TTC549 (cell line): ENCODE results near the gene PARN.

Source experiments
- FAIRE-seq: peaks from 2 replicates; lab custom pipeline; 2012; peaks lifted over from hg19 to GRCh38; lab: Jason Lieb, UNC

The PARN gene

GRCh38 chr16:14496047-14496770 lies 133.9 kb downstream of the PARN start:
- FAIRE-seq: no peak

GRCh38 chr16:14495213-14496046 lies 134.6 kb downstream of the PARN start:
- FAIRE-seq: no peak

DNA sequence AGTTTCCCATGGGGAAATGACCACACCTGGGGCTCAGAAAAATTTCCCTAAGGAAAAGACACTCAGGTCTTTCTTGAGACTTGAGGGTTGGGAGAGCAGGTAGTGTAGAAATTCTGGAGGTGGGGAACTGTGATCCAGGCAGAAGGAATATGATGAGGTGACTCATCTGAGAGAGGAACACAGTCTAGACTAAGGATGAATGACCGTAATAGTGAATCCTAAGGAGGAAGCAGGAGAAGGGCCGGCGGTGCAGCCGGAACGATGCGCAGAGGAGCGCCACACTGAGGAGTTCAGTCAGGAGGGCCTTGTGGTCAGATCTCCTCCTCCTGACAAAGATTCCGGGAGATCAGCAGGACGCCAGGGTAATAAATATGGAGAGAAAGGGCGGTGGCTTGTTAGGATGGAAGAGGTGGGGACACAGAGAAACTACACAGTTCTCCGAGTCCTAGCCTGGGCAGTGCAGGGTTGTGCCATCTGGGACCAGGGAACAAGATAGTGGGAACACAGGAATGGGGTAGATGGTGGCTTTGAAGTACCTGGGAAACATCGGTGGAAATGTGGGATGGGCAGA lies 135.6 kb downstream of the PARN start:
- FAIRE-seq: no peak

GRCh38 chr16:14493791-14494190 lies 136.3 kb downstream of the PARN start:
- FAIRE-seq: no peak

DNA sequence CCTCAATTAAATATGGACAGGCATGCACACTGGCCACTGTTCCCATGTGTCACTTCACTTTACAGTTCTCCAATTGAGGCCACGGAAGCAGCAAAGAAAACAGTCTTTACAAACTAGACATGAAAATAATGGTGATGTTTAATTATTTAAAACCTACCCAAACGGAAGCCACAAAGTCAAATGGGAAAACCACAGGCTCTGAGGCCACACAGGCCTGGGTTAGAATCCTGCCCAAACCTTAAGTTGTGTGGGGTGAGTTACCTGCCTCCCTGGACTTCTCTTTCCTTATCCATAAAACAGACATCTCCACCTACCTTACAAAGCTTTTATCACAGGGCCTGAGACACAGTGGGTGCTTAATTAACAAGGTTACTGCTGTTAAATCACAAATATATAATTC lies 137.4 kb downstream of the PARN start:
- FAIRE-seq: no peak

- FAIRE-seq: no peak
Measured at GRCh38 chr16:14491861-14492529, 138.1 kb downstream of the PARN start.

- FAIRE-seq: no peak
Measured at GRCh38 chr16:14490235-14490634, 139.8 kb downstream of the PARN start.

- FAIRE-seq: no peak
Measured at GRCh38 chr16:14489460-14489859, 140.6 kb downstream of the PARN start.

- FAIRE-seq: no peak
Measured at GRCh38 chr16:14487579-14487978, 142.5 kb downstream of the PARN start.

GRCh38 chr16:14486520-14487303 lies 143.3 kb downstream of the PARN start:
- no peak for FAIRE-seq

- FAIRE-seq: no peak
Measured at GRCh38 chr16:14485811-14486519, 144.1 kb downstream of the PARN start.

- no peak for FAIRE-seq
Measured at GRCh38 chr16:14485121-14485551, 144.9 kb downstream of the PARN start.

DNA sequence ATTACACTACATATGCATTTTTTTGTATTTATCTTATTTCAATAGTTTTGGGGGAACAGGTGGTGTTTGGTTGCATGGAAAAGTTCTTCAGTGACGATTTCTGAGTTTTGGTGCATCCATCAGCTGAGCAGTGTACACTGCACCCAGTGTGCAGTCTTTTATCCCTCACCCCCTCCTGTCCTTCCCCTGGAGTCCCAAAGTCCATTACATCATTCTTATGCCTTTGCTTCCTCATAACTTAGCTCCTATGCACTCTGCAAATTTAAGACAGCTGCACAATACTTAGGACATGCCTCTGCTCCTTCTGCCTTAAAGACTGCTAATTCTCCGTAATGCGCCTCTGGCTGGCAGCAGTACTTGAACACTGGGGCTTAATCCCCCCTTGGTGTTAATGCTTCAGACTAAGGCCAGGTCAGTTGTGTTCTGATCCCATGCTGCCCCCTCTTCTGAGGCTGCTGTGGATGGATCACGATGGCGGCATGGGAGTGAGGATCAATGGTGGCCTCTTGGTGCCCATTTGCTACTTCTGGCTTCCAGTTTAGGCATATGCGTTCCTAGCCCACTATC lies 146.2 kb downstream of the PARN start:
- no peak for FAIRE-seq

- FAIRE-seq: no peak
Measured at GRCh38 chr16:14476183-14476582, 153.9 kb downstream of the PARN start.

- FAIRE-seq: no peak
Measured at GRCh38 chr16:14475370-14476139, 154.5 kb downstream of the PARN start.

DNA sequence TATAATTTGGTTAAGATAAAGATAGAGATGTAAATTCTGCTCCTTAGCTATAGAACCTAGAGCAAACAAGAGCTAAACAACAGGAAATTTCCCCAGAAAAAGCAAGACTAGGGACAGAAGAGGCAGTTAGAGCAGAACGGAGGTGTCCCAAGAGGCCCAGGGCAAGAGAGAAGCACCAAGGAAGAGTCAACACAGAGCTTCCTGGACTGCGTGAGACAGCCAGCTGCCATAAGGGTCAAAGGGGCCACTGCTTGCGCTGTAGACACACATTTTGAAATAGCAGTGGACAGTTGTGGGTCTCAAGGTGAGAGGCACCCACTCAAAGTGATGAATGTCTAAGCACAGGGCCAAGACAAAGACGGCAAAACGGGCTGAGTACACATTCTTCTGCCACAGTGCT lies 156.6 kb downstream of the PARN start:
- FAIRE-seq: no peak

DNA sequence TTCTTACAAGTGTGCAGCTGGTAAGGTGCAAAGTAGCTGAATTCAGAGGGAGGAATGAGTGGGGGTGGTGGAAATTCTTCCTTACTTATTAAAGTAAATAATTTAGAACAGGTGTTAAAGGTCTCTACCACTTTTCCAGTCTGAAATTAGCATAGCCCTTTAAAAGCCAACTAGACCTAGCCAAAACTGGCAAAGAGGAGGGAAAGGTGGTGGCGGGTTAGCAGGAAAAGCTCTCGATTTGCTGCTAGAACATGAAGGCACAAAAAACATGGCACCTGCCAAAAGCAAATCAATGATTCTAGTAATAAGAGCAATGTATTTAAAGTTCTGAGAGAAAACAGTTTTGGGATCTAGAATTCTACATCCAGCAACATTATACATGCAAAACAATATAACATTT lies 157.7 kb downstream of the PARN start:
- FAIRE-seq: no peak

DNA sequence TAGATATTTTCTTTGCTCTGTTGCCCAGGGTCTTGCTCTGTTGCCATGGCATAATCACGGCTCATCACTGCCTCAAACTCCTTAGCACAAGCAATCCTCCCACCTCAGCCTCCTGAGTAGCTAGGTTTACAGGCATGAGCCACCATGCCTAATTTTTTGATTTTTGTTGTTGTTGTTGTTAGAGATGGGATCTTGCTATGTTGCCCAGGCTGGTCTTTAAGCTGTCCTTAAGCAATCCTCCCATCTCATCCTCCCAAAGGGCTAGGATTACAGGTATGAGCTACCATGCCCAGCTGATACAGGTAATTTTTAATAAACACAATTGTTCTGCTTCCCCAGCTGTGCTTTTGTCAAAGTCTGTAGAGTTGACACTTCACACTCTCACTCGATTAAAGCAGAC lies 159.3 kb downstream of the PARN start:
- FAIRE-seq: no peak

DNA sequence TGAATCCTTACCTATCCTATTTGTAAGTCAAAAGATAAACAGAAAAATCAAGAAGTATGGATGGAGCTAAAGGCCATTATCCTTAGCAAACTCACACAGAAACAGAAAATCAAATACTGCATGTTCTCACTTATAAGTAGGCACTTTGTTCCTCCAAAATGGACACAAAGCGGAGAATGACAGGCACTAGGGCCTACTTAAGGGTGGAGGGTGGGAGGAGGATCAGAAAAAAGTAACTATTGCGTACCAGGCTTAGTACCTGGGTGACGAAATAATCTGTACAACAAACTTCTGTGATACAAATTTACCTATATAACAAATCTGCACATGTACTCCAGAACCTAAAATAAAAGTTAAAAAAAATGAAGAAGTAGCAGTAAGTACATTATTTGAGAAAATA lies 164.3 kb downstream of the PARN start:
- no peak for FAIRE-seq

- no peak for FAIRE-seq
Measured at GRCh38 chr16:14464796-14465195, 165.3 kb downstream of the PARN start.
